Activated CD8-positive, alpha-beta memory T cell treated with anti-CD3 and anti-CD28 coated beads, Interleukin-2, amount 50 U/mL, for 4 hours (primary cell): Measurements from ENCODE around the gene ELOF1.
"Not testable (repeated sequence)": the region's sequence is repeated elsewhere in the genome, so short reads cannot be mapped to it uniquely, and the experiment has no call there.

Source experiments
- DNase-seq: peaks from one replicate; pipeline ENCODE4 v3.0.0-alpha.2; 2020

ELOF1 gene

DNA sequence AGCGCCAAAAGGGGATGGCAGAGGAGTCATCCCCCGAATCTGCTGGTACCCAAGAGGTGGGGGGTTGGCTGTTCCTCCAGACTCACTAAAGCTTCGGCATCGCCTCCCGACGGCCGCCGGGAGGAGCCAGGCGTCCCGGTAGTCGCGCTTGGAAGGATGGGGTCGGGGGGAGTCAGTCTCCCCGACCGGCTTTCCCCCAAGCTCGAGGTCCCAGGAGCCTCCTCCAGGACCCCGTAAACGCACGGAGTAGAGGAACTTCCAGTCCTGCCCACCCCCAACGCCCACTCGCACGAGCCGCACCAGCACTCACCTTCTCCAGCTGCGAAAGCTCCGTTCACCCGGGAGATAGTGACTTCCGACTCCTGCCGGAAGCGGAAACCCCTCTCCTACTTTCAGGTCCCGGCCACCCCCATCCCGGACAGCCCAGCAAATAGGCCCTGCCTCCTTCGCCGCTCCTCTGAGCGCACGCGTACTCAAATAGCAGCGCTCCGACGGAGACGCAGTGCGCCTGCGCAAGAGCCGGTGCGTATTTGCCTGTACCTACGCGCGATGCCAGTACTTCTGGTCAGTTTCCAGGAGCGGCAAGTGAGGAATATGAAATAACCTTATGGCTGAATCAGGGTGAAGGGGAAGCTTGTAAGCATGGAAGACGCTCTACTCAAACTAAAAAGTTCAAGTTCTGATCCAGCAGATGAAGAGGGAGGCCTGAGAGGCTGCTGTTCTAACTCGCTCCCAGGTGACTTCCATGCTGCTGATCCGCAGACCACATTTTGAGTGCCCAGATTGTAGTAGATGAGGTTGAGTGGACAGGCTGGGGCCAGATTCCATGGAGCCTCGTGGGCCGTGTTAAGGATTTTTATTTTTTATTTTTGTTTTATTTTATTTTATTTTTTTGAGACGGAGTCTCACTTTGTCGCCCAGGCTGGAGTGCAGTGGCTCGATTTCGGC is at the start of gene ELOF1:
TSS of gene ELOF1 (minus strand) at position 350 of the 948 bp plus-strand sequence. CDS start 4,883 bp downstream, outside the sequence.
- peak; percentile 95 for DNase-seq

DNA sequence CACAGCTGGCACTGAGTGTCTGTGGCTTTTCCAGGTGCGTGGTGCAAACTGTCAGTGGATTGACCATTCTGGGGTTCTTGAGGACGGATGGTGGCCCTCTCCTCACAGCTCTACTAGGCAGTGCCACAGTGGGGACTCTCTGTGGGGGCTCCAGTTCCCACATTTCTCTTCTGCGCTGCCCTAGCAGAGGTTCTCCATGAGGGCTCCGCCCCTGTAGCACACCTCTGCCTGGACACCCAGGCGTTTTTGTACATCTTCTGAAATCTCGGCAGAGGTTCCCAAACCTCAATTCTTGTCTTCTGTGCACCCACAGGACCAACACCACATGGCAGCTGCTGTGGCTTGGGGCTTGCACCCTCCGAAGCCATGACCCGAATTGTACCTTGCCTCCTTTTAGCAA is 47.5 kb upstream of the ELOF1 start:
- no peak for DNase-seq

DNA sequence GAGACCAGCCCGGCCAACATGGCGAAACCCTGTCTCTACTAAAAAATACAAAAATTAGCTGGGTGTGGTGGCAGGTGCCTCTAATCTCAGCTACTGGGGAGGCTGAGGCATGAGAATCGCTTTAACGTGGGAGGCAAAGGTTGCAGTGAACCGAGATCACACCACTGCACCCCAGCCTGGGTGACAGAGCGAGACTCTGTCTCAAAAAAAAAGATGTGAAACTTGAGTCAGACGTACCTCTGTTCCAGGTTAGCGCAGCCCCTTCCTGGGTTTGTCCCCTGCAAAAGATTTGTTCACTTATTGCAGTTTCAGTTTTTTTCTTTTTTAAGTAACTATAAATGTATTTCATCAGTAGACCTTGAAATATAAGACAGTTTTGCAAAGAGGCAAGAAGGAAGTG is 40.7 kb upstream of the ELOF1 start:
- DNase-seq: not testable (repeated sequence)

DNA sequence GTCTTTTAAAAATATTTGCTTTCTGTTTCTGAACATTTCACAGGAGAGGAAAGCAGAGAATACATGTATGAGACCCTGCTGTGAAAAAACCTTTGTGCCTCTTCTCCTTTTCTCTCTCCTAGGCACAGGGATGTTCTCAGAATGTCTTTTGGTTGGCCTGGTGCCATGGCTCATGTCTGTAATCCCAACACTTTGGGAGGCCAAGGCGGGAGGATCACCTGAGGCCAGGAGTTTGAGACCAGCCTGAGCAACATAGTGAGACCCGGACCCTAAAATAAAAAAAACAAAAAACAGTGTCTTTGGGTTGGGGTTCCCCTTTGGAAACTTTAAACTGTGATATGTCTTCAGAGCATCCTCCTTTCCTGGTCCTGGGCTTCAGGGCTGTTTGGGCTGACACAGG is 39.7 kb upstream of the ELOF1 start:
- no peak for DNase-seq

DNA sequence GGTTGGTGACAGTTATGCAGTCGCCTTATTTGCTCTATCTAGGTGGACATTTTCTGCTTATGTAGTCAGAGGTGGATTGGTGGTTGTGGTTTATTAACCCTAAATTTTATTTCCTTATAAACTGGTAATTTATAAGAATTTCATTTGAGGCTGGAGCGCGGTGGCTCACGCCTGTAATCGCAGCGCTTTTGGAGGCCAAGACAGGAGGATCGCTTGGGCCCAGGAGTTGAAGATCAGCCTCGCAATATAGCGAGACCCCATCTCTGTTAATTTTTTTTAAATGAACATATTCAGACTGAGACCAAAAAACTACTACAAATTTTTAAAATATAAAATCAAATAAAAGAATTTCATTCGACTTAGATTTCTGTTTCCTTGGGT is 39.1 kb upstream of the ELOF1 start:
- DNase-seq: no peak

DNA sequence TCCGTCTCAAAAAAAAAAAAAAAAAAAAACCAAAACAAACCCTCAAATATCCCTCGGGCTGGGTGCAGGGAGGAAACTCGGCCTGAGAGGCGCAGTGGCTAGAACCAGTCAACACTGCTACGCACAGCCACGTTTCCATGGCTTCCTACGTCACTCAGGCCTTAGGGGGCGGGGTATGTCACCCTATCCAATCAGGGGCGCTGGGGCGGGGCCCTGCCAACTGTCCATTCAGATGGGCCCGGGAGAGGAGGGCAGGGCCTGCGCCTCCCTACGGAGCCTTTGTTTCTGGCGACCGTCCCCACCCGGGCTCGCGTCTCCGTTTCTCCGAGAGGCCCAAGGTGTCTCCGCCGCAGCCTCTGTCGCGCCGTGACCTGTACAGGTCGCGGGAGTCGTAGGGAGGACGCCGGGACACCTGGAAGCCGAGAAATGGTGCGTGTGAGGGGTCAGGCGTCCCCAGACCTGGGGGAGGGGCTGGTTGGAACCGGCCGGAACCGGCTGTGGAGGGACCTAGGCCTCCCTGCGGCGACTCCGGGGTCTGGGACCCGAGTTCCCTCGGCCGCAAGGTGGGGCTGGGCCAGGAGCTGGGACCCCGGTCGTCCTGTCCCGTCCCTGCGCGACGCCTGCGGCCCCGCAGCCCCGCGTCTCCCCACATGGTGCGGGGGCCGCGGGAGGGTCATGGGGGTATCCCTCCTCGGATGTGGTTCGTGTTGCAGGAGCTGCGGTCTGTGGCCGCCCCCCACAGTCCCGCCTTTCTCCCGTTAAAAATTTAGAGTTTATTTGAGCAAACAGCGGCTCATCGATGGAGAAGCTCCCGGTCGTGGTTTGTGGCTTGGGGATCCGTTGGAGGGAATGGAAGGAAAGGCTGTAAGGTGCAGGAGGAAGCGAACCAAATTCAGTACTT is 38.4 kb upstream of the ELOF1 start, which contains the start of gene ZNF627:
TSS of gene ZNF627 (plus strand) at position 282 of the 901 bp plus-strand sequence. CDS start at position 427, 145 bp downstream.
- DNase-seq: peak; percentile 98

DNA sequence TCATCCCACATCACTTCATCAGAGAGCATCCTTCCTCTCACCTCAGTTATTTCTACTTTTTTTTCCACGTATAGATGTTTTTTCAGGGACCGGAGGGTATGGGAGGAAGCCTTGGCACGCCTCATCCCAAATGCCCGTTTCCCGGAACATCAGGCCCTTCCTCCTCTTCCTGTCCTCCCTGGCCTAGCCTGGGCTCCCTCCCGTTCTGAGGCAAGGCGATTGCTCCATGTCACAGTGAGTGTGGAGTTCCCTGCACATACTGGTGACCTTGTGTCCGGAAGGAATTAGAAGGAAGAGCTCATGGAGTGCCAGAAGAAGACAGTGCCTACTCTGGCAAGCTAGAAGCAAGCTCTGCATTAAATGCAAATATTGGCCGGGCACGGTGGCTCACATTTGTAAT is 37.1 kb upstream of the ELOF1 start:
- DNase-seq: no peak

DNA sequence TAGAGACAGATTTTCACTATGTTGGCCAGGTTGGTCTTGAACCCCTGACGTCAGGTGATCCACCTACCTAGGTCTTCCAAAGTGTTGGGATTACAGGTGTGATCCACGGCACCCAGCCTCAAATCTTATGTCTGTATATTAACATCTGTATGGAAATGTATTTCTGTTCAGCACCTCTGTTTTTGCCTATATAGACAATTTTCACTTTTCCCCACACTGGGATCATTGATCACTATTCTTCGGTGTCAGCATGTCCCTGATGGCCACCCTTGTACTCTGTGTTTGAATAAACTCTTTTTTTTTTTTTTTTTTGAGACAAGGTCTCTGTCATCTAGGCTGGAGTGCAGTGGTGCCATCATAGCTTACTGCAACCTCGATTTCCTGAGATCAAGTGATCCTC is 35.1 kb upstream of the ELOF1 start:
- DNase-seq: no peak

DNA sequence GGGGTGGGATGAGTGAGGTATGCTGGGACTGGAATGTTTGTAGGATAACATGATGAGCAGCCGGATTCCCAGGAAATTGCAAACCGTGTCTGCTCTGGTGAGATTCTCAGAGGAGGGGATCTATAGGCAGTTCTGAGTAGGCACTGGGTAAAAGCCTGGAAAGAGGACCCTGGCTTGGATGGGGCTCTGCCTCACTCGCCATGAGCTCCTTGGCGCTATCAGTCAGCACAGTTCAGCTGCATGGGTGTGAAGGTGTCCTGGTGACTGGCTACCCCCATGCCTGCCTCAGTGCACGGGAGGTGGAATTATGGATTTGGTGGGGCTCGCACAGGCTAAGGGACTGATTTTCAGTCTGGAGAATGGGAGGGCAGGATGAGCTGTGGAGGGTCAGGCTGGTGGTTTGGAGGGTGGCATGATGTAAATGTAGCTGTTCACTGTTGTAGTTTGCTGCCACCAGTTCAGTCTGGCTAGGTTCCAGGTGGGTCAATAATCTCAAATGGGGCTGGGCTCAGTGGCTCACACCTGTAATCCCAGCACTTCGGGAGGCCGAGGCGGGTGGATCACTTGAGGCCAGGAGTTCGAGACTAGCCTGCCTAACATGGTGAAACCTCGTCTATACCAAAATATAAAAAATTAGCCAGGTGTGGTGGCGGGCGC is 29.1 kb upstream of the ELOF1 start:
- no peak for DNase-seq

DNA sequence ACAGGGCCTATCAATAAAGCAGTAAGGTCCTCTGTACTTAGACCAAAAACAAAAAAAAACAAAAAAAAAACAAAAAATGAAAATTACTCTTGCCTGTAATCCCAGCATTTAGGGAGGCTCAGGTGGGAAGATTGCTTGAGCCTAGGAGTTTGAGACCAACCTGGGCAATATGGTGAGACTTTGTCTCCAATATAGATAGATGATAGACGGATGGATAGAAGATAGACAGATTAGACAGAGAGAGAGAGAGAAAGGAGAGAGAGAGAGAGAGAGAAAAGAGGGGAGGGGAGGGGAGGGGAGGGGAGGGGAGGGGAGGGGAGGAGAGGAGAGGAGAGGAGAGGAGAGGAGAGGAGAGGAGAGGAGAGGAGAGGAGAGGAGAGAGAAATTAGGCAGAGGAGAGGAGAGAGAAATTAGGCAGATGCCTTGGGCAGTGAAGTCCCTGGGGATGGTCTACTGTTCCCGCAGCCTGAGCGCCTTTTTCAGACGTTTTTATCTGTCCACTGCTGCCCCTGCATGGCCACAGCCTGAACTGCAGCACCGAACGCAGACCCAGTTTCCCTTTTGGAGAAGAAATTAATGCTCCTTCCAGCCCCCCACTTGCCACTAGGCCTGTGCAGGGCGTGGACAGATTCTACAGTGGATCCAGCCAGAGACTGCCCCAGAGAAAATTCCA is 28.4 kb upstream of the ELOF1 start:
- DNase-seq: peak; percentile 79

DNA sequence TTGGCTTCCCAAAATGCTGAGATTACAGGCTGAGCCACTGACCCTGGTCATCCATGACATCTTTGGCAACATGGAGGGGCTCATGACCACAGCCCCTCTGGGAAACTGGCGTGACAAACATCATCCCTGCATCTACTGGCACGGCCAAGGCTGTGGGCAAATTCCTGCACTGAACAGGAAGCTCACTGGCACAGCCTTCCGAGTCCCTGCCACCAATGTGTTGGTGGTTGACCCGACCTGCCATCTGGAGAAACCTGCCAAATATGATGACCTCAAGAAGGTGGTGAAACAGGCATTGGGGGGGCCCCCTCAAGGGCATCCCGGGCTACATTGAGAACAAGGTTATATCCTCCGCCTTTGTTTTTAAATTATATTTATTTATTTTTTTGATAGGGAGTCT is 27.3 kb upstream of the ELOF1 start:
- DNase-seq: no peak

DNA sequence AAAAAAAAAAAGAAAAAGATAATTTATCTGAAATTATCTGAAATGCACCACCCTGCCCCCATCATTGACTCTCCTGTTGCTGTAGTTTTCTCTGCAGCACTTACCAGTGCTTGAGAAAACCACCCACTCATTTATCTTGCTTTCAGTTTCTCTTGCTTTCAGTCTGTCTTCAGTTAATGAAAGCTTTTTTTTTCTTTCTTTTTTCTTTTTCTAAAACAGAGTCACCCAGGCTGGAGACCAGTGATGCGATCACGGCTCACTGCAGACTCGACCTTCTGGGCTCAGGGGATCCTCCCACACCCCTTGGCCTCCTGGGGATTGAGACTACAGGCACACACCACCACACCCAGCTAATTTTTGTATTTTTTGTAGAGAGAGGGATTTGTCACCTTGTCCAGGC is 22.7 kb upstream of the ELOF1 start:
- peak; percentile 36 for DNase-seq

DNA sequence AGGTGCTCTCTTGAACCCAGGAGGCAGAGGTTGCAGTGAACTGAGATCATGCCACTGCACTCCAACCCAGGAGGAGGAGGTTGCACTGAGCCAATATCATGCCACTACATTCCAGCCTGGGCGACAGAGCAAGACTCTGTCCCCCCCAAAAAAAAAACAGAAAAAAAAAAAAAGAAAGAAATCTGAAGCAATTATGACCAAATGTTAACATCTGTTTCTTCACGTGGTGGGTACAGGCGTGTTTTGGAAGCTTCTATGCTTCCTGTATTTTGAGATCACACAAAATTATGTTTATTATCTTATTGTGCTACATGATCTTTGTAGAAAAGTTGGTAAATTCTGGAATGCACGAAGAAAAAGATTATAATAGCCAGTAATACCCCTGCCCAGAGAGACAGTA is 21.1 kb upstream of the ELOF1 start:
- DNase-seq: no peak

DNA sequence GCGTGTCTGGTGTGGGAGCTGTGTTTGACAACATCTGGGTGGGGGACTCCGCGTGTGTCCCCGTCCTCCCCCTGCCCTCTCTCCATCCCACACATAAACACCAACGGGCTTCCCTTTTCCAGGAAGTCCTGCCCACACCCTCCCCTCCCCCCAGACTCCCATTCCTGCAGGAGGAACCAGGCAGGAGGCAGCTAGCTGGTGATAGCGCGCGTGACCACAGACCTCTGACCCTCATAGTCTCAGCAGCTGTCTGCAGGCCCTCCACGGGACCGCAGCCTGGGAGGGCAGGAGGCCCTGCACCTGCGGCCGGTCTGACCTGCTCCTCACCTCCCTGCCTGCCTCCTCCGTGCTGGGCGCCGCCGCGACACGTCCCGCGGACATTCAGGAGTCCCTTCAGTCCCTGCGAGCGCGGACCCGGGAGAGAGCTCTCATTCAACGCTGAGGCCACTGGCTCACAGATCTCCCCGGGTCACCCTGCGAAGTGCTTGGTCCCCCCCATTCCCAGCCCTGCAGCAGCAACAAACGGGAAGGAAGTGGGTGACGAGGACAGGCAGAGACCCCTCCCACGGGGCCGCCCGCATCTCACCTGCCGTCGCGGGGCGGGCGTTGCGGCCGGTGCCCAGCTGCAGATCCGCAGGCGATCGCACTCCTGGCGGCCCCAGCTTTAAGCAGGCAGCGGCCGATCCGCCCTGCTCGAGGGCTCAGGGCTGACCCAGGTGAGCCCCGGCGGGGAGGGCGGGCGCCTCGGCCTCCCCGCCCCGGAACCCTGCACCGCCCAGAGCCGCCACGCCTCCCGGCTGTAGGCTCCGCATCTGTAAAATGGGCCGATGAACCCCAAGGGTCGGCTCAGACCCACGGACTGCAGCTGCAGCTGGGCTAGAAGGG is 19.5 kb upstream of the ELOF1 start:
- peak; percentile 29 for DNase-seq

DNA sequence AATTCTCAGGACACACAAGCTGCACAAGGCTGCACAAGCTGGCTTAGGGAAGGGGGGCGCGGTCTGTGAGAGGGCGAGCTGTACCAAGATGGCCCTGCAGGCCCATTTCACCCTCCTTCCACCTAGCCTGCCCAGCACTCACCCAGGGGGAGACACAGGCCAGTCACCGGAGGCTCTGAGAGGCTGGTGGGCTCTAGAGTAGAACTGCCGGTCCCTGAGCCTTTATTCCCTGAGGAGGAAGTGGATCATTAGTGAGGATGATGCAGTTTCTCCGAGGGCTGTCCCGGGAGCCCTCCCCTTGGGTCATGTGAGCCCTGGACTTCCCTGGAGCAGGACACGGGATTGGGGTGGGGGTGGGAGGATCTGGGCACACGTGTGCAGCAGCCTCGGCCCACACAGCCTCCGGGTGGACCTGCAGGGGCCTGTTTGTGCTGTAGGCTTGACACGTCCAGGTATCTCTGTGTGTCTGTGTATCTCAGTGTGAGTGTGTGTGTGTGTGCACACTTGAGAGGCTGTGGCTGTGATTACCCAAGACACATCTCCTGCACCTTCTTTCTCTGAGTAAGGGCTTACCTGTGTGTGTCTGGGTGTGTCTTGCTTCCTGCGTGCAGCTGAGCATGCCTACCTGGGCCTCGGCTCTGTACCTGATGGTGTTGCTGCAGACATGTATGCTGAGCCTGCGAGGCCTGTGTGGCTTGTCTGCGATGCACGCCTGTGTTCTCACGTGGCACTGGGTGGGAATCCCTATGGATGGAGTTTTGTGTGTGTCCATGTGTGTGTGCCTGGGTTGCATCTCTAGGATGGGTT is 18.6 kb upstream of the ELOF1 start, which contains the start of gene ACP5:
TSS of gene ACP5 (minus strand) at position 195 of the 807 bp plus-strand sequence. CDS start 328 bp downstream, outside the sequence.
- DNase-seq: no peak

DNA sequence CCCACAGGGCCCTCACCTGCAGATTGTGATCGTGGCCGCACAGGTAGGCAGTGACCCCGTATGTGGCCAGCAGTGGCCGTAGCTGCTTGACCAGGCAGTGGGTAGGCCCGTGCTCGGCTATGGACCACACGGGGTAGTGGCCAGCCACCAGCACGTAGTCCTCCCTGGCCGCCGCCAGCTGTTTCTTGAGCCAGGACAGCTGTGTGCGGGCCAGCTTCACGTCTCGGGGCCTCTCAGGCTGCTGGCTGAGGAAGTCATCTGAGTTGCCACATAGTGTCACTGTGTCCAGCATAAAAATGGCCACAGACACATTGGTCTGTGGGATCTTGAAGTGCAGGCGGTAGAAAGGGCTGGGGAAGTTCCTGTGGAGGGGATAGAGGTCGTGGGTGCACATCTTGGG is 17.2 kb upstream of the ELOF1 start:
- no peak for DNase-seq

DNA sequence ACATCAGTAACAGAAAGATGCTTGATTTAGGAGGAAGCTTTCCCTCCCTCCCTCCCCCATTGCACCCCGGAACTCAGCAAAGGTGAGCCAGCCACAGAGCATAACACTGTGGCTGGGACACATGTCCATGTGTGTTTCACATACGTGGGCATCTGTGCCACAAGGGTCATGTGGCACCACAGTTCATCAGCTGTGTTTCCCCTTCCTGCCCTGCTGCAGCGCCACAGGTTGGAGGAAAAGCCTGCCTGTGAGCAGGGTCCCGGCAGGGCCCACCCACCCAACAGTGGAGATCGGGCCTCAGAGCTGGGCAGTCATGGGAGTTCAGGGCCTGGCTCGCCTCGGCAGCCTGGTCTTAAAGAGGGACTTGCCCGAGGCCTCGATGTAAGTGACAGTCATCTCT is 15.7 kb upstream of the ELOF1 start:
- DNase-seq: no peak

DNA sequence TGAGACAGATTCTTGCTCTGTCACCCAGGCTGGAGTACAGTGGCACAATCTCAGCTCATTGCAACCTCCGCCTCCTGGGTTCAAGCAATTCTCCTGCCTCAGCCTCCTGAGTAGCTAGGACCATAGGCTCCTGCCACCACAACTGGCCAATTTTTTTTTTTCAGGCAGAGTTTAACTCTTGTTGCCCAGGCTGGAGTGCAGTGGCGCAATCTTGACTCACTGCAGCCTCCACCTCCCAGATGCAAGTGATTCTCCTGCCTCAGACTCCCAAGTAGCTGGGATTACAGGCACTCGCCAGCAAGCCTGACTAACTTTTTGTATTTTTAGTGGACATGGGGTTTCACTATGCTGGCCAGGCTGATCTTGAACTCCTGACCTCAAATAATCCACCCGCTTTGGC is 14.7 kb upstream of the ELOF1 start:
- not testable (repeated sequence) for DNase-seq

DNA sequence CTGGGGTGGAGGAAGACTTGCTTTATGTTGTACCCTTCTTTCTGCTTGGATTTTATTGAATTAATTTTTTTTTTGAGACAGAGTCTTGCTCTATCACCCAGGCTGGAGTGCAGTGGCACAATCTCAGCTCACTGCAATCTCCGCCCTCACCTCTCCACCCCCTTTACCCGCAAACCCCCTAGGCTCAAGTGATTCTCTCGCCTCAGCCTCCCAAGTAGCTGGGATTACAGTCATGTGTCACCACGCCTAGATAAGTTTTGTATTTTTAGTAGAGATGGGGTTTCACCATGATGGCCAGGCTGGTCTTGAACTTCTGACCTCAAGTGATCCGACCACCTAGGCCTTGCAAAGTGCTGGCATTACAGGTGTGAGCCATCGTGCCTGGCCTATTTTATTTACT is 14.3 kb upstream of the ELOF1 start:
- DNase-seq: not testable (repeated sequence)

DNA sequence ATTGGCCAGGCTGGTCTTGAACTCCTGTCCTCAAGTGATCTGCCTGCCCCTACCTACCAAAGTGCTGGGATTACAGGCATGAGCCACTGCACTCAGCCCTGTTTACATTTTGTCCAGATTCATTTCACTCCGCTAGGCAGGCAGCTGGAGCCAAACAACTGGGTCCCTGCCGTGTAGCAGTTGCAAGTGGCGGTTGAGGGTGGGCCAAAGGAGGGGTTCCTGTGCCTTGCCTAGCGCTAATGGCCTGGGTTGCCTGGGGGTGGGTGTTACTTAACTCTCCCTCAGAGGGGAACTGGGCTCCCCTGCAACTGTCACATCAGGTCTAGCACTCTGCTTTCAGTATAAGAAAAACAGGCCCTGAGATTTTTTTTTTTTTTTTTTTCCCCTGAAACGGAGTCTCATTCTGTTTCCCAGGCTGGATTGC is 11.0 kb upstream of the ELOF1 start:
- no peak for DNase-seq
